MCF 10A (cell line): ENCODE measurements around the gene SRL. TPM values are rescaled to one million over a fixed set of nuclear protein-coding genes. Genes with fewer than 3 reads are reported as not detected.

Source experiments
- BruUV-seq: library from RNA; stranded (reverse); fragments of 400-500 nt; replicated peaks from 2 replicates; lab custom pipeline; 2021; lab: Mats Ljungman, UMichigan
- CTCF ChIA-PET: fragments of 300-600 bp; sonication (Branson Sonifier 250); formaldehyde crosslinking; extraction: SDS; loops from one replicate; lab custom pipeline; 2021; ENCODE audit warnings: antibody characterized with exemption, inconsistent platforms; lab: Yijun Ruan, JAX
- POLR2A ChIA-PET: fragments of 300-600, 350-650 bp; sonication (Branson Sonifier 250); formaldehyde crosslinking; extraction: SDS; loops from one replicate; lab custom pipeline; 2020; ENCODE audit warnings: antibody characterized with exemption, inconsistent platforms; lab: Yijun Ruan, JAX
- DNase-seq: peaks from one replicate; pipeline ENCODE4 v3.0.0-alpha.2; 2018; ENCODE audit not compliant: unreplicated experiment
- H3K27ac Mint-ChIP-seq: one replicate; pipeline ENCODE4 v1.8.0; 2022; ENCODE audit warnings: mild to moderate bottlenecking, low read depth, mixed read lengths; ENCODE audit not compliant: unreplicated experiment
- H3K27me3 Mint-ChIP-seq: one replicate; pipeline ENCODE4 v1.8.0; 2022; ENCODE audit warnings: mixed read lengths; ENCODE audit not compliant: insufficient read depth, unreplicated experiment
- H3K36me3 Mint-ChIP-seq: one replicate; pipeline ENCODE4 v1.8.0; 2022; ENCODE audit warnings: mild to moderate bottlenecking, moderate library complexity, mixed read lengths; ENCODE audit not compliant: insufficient read depth, unreplicated experiment
- H3K4me1 Mint-ChIP-seq: one replicate; pipeline ENCODE4 v1.8.0; 2022; ENCODE audit warnings: mixed read lengths; ENCODE audit not compliant: insufficient read depth, unreplicated experiment
- H3K4me3 Mint-ChIP-seq: one replicate; pipeline ENCODE4 v1.8.0; 2022; ENCODE audit warnings: mild to moderate bottlenecking, moderate library complexity, mixed read lengths; ENCODE audit not compliant: unreplicated experiment
- H3K9me3 Mint-ChIP-seq: one replicate; pipeline ENCODE4 v1.8.0; 2022; ENCODE audit warnings: mixed read lengths; ENCODE audit not compliant: unreplicated experiment
- intact Hi-C: fragments of 100-400 bp; cut with micrococcal nuclease; formaldehyde crosslinking; loops from 2 replicates; pipeline ENCODE4 v1.14.1; 2022
- total RNA-seq: library from RNA; stranded (reverse); gene quantifications from 2 replicates; pipeline ENCODE4 v1.2.3, GENCODE V29; 2022
- TF ChIP-seq, protein P1 (sequence below): fragments of 200-600 bp; IDR thresholded peaks from one replicate; pipeline ENCODE4 v1.8.0; 2022; ENCODE audit warnings: antibody characterized with exemption, mild to moderate bottlenecking; ENCODE audit not compliant: unreplicated experiment

Gene SRL
- total RNA-seq, 1 experiment from 2014 or later, result not detected

DNA sequence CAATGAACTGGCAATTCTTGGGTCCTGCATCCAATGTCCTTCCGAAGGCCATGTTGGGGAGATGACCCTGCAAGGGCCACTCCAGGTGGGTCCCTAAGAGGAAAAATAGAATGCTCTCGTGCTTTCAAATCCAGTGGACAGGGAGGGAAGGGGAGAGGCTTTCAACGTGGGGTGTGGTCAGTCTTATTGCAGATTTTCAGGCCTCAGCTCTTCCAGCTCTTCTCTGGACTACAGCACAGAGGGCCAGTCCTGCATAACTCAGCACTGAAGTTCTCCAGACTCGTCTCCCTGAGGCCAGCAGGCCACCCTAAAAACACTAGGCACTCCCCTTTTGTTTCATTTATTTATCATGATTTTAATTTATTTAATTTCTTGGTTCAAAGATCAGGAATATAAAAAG lies 43.1 kb downstream of the SRL start:
- POLR2A ChIA-PET, result interaction anchor here (2.8 kb wide), 1 partner anchor 55 kb away, joined by 30 read pairs; no protein-coding TSS in a partner anchor

GRCh38 chr16:4194661-4195060 lies 47.2 kb downstream of the SRL start:
- H3K9me3 Mint-ChIP-seq, result no peaks in the 10 kb centered on the region
- no peak overlapping the region for H3K27ac Mint-ChIP-seq
- TF ChIP-seq, protein P1, sequence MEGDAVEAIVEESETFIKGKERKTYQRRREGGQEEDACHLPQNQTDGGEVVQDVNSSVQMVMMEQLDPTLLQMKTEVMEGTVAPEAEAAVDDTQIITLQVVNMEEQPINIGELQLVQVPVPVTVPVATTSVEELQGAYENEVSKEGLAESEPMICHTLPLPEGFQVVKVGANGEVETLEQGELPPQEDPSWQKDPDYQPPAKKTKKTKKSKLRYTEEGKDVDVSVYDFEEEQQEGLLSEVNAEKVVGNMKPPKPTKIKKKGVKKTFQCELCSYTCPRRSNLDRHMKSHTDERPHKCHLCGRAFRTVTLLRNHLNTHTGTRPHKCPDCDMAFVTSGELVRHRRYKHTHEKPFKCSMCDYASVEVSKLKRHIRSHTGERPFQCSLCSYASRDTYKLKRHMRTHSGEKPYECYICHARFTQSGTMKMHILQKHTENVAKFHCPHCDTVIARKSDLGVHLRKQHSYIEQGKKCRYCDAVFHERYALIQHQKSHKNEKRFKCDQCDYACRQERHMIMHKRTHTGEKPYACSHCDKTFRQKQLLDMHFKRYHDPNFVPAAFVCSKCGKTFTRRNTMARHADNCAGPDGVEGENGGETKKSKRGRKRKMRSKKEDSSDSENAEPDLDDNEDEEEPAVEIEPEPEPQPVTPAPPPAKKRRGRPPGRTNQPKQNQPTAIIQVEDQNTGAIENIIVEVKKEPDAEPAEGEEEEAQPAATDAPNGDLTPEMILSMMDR, result no peak
- intact Hi-C loops, result no loop called here
- POLR2A ChIA-PET, result no interaction called here
- no peaks in the 10 kb centered on the region for H3K27me3 Mint-ChIP-seq
- CTCF ChIA-PET, result interaction anchor here (0.6 to 1.8 kb wide), 3 partner anchors 59 to 135 kb away, joined by 5 to 10 read pairs (median 6); no protein-coding TSS in a partner anchor
- no peak overlapping the region for H3K4me3 Mint-ChIP-seq
- no TSS peak for BruUV-seq
- no peaks in the 10 kb centered on the region for H3K36me3 Mint-ChIP-seq
- DNase-seq, result no peak
- H3K4me1 Mint-ChIP-seq, result no peaks in the 10 kb centered on the region

More for the DNA sequence above, 43.1 kb downstream of the SRL start:
- no peaks in the 10 kb centered on the region for H3K9me3 Mint-ChIP-seq
- CTCF ChIA-PET, result interaction anchor here (0.5 to 8.6 kb wide), 9 partner anchors 19 to 215 kb away, joined by 3 to 109 read pairs (median 4); no protein-coding TSS in a partner anchor
- H3K4me1 Mint-ChIP-seq, result peaks cover 10% of the 10 kb centered on the region
- intact Hi-C loops, result no loop called here
- no peak overlapping the region for H3K27ac Mint-ChIP-seq
- TF ChIP-seq, protein P1, result no peak
- H3K4me3 Mint-ChIP-seq, result no peak overlapping the region
- no peaks in the 10 kb centered on the region for H3K27me3 Mint-ChIP-seq
- BruUV-seq, result no TSS peak
- H3K36me3 Mint-ChIP-seq, result no peaks in the 10 kb centered on the region
- no peak for DNase-seq

DNA sequence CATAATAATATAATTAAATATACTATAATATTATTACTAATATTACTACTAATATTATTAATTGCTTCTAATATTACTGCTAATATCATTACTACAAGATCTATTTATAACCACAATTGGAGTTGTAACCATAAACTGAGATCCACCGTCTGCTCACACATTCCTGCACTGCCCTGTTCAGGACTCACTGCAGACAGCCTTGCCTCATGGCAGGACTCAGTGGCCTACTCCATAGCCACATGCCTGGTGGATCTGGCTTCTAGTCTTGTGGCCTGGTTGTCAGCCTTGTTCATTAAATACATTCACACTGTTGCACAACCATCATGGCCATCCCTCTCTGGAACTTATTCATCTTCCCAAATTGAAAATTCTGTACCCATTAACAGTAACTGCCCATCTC lies 48.0 kb downstream of the SRL start:
- TF ChIP-seq, protein P1, result no peak
- intact Hi-C loops, result no loop called here
- Mint-ChIP-seq H3K27ac (no peak overlapping the region), H3K27me3 (no peaks in the 10 kb centered on the region), H3K4me1 (no peaks in the 10 kb centered on the region), H3K9me3 (no peaks in the 10 kb centered on the region), H3K4me3 (no peak overlapping the region), H3K36me3 (no peaks in the 10 kb centered on the region)
- POLR2A ChIA-PET, result interaction anchor here (1.2 kb wide), 1 partner anchor 10 kb away, joined by 6 read pairs; no protein-coding TSS in a partner anchor
- CTCF ChIA-PET, result interaction anchor here (0.9 kb wide), 1 partner anchor 60 kb away, joined by 7 read pairs; no protein-coding TSS in a partner anchor
- DNase-seq, result no peak
- no TSS peak for BruUV-seq

DNA sequence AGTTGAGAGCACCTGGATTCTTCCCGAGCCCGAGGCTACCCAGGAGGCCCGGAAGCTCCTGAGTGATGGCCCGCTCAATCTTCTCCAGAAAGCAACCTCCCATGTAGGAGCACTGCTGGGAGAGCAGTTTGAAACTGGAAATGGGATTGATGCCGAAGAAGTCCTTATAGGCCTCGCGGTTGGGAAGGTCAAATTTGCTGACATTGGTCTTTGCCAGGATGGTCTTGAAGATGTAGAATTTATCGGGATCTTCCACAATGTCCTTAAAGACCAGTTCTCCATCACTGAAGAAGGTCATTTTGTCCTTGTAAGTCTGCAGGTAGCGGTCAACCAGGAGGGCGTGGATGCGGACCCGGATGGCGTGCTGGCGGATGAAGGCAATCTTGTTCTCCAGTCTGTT lies 49.7 kb downstream of the SRL start:
- Mint-ChIP-seq H3K4me3 (no peak overlapping the region), H3K9me3 (no peaks in the 10 kb centered on the region), H3K4me1 (no peaks in the 10 kb centered on the region), H3K27ac (no peak overlapping the region), H3K27me3 (no peaks in the 10 kb centered on the region), H3K36me3 (no peaks in the 10 kb centered on the region)
- TF ChIP-seq, protein P1, result no peak
- intact Hi-C loops, result no loop called here
- ChIA-PET CTCF (interaction anchor here (0.6 to 1.4 kb wide), 3 partner anchors 8 to 935 kb away, joined by 3 to 5 read pairs (median 3); no protein-coding TSS in a partner anchor), POLR2A (interaction anchor here (0.8 kb wide), 1 partner anchor 76 kb away, joined by 3 read pairs; the partner anchor contains the start of gene ADCY9)
- no peak for DNase-seq
- BruUV-seq, result no TSS peak
